HEK293 (cell line): Measurements from ENCODE around the gene MYH11.

ENCODE experiments used
- CTCF ChIA-PET: fragments of 350-600 bp; formaldehyde crosslinking; extraction: SDS; loops from one replicate; lab custom pipeline; 2021; ENCODE audit warnings: antibody characterized with exemption; lab: Yijun Ruan, JAX
- POLR2A ChIA-PET: fragments of 300-600 bp; formaldehyde crosslinking; extraction: SDS; loops from one replicate; lab custom pipeline; 2020; ENCODE audit warnings: antibody characterized with exemption, inconsistent platforms; lab: Yijun Ruan, JAX
- H3K27ac ChIP-seq: fragments of 200-500 bp; sonication (Bioruptor generic); 2 replicates; pipeline ENCODE4 v1.5.1; 2014; ENCODE audit warnings: low read depth, low read length, control low read depth, inconsistent platforms; ENCODE audit errors: extremely low read depth
- H3K36me3 ChIP-seq, 2 experiments: fragments of 200-500 bp in 1 of 2; sonication (Bioruptor generic) in 1 of 2; 1 replicate in 1 of 2; 2 replicates in 1 of 2; pipeline ENCODE4 v1.5.1; 2014 to 2017; ENCODE audit warnings: inconsistent platforms in 2 of 2, low read length in 2 of 2; ENCODE audit not compliant: control insufficient read depth in 2 of 2, insufficient read depth in 1 of 2
- H3K4me1 ChIP-seq: fragments of 200-500 bp; sonication (Bioruptor generic); 2 replicates; pipeline ENCODE4 v1.5.1; 2014; ENCODE audit warnings: mild to moderate bottlenecking, low read length, inconsistent platforms; ENCODE audit not compliant: control insufficient read depth, insufficient read depth
- H3K4me3 ChIP-seq: 2 replicates; pipeline ENCODE4 v1.5.1; 2011; ENCODE audit warnings: low read depth, mild to moderate bottlenecking, control low read depth, low read length, moderate library complexity
- H3K9me3 ChIP-seq: fragments of 200-500 bp; sonication (Bioruptor generic); 2 replicates; pipeline ENCODE4 v1.5.1; 2014; ENCODE audit warnings: low read depth, low read length, inconsistent platforms; ENCODE audit not compliant: control insufficient read depth, insufficient read depth
- GLIS2 ChIP-seq: fragments of 450-650 bp; formaldehyde crosslinking; IDR thresholded peaks from 2 replicates; pipeline ENCODE4 v1.5.1; 2016; ENCODE audit warnings: missing biosample characterization, missing genetic modification characterization
- OSR2 ChIP-seq: fragments of 450-650 bp; formaldehyde crosslinking; IDR thresholded peaks from 2 replicates; pipeline ENCODE4 v1.5.1; 2016; ENCODE audit warnings: missing biosample characterization, missing genetic modification characterization
- PRDM1 ChIP-seq: fragments of 450-650 bp; formaldehyde crosslinking; IDR thresholded peaks from 2 replicates; pipeline ENCODE4; 2016; ENCODE audit warnings: missing biosample characterization, missing genetic modification characterization
- PRDM10 ChIP-seq: fragments of 450-650 bp; formaldehyde crosslinking; IDR thresholded peaks from 2 replicates; pipeline ENCODE4 v1.5.1; 2016; ENCODE audit warnings: missing biosample characterization, missing genetic modification characterization
- SCRT2 ChIP-seq: fragments of 450-650 bp; formaldehyde crosslinking; IDR thresholded peaks from 2 replicates; pipeline ENCODE4 v1.5.1; 2016; ENCODE audit warnings: missing biosample characterization, missing genetic modification characterization
- WT1 ChIP-seq: fragments of 450-650 bp; formaldehyde crosslinking; IDR thresholded peaks from 2 replicates; pipeline ENCODE4 v1.5.1; 2016; ENCODE audit warnings: missing biosample characterization, missing genetic modification characterization
- ZBTB11 ChIP-seq: fragments of 450-650 bp; formaldehyde crosslinking; conservative IDR thresholded peaks from 2 replicates; pipeline ENCODE4 v1.5.1; 2016; ENCODE audit warnings: low read depth, missing biosample characterization, missing genetic modification characterization
- ZNF521 ChIP-seq: fragments of 450-650 bp; formaldehyde crosslinking; IDR thresholded peaks from 2 replicates; pipeline ENCODE4 v1.5.1; 2017; ENCODE audit warnings: missing biosample characterization, mild to moderate bottlenecking, missing genetic modification characterization
- ZNF677 ChIP-seq: fragments of 450-650 bp; IDR thresholded peaks from 2 replicates; pipeline ENCODE4 v1.5.0; 2018; ENCODE audit warnings: missing biosample characterization, mild to moderate bottlenecking, missing genetic modification characterization, moderate library complexity
- ZNF837 ChIP-seq: fragments of 450-650 bp; formaldehyde crosslinking; IDR thresholded peaks from 2 replicates; pipeline ENCODE4 v1.5.1; 2016; ENCODE audit warnings: missing biosample characterization, missing genetic modification characterization
- TF ChIP-seq, protein P1 (sequence below): fragments of 450-650 bp; formaldehyde crosslinking; IDR thresholded peaks from 2 replicates; pipeline ENCODE4 v1.5.1; 2016; ENCODE audit warnings: missing biosample characterization, missing genetic modification characterization

The MYH11 gene

DNA sequence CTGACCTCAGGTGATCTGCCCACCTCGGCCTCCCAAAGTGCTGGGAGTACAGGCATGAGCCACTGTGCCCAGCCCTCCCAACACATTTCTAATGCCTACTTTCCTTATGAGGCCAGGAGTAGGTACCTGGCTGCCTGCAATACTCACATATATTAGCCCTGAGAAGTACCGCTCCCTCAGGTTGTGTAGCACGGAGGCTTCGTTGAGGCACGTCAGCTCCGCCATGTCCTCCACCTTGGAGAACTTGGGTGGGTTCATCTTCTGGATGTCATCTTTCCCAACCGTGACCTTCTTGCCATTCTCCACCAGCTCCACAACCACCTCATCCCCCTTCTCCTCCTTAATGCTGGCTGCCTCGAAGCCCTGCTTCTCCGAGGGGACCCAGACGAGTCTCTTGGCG, 19.1 kb downstream of the MYH11 start (continued):
- TF ChIP-seq, protein P1, sequence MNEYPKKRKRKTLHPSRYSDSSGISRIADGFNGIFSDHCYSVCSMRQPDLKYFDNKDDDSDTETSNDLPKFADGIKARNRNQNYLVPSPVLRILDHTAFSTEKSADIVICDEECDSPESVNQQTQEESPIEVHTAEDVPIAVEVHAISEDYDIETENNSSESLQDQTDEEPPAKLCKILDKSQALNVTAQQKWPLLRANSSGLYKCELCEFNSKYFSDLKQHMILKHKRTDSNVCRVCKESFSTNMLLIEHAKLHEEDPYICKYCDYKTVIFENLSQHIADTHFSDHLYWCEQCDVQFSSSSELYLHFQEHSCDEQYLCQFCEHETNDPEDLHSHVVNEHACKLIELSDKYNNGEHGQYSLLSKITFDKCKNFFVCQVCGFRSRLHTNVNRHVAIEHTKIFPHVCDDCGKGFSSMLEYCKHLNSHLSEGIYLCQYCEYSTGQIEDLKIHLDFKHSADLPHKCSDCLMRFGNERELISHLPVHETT (tag by site-specific recombination): no peak
- no peak for TF ChIP-seq ZBTB11 (tag by site-specific recombination)

DNA sequence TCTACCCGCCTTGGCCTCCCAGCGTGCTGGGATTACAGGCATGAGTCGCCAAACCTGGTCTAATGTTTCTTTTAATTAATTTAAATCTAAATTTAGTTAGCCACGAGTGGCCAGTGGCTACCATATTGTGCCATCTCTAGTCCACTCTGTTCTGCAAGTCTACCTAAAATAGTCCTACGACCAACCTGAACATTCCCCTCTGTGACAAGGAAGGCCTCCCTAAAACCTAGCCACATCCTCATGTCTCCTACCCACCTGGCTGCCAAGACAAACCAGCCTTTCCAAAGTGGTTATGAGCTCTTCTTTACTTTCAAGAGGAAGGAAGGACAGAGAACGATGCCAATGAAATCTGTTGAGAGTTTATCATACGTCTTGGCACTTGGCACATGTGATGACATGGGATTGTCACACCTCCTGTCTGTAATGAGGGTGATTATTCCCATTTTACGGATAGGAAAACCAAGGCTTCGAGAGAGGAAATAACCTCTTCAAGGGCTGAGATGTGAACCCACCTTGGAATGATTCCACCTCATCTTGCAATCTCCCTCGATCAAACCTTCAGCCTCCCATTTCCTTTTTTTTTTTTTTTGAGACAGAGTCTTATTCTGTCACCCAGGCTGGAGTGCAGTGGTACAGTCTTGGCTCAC, 19.7 kb downstream of the MYH11 start:
- Histone ChIP-seq H3K36me3 (no peaks in the 10 kb centered on the region), H3K4me3 (no peak overlapping the region), H3K4me1 (no peaks in the 10 kb centered on the region), H3K27ac (no peak overlapping the region), H3K9me3 (no peaks in the 10 kb centered on the region)
- POLR2A ChIA-PET: no interaction called here
- CTCF ChIA-PET: interaction anchor here (0.6 to 1.4 kb wide), 2 partner anchors 15 to 28 kb away, joined by 3 to 4 read pairs; no protein-coding TSS in a partner anchor
- TF ChIP-seq OSR2 (tag by site-specific recombination): no peak
- peak; percentile 47; the same call in 1 of the 2 replicates for TF ChIP-seq PRDM10 (tag by site-specific recombination)

DNA sequence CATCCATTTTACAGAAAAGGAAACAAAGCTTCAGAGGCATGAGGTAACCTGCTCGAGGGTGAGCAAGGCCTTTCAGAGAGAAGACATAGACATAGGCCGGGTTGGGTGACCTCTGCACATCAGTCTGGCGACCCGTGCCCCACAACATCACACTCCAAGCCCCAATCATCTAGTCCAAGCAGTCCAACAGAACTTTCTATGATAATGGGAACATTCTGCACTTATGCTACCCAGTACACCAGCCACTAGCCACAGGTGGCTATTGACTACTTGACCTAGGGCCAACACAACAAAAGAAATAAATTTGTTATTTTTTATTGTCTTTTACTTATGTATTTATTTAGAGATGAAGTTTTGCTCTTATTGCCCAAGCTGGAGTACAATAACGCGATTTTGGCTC, 20.8 kb downstream of the MYH11 start:
- Histone ChIP-seq H3K27ac (no peak overlapping the region), H3K4me3 (no peak overlapping the region), H3K4me1 (no peaks in the 10 kb centered on the region), H3K9me3 (no peaks in the 10 kb centered on the region), H3K36me3 (no peaks in the 10 kb centered on the region)
- CTCF ChIA-PET: interaction anchor here (0.8 to 1.4 kb wide), 2 partner anchors 14 to 15 kb away, joined by 3 to 4 read pairs; no protein-coding TSS in a partner anchor
- POLR2A ChIA-PET: interaction anchor here (0.6 kb wide), 1 partner anchor 87 kb away, joined by 3 read pairs; no protein-coding TSS in a partner anchor
- no peak for TF ChIP-seq ZNF521 (tag by site-specific recombination)
- peak; percentile 32; the same call in 1 of the 2 replicates for TF ChIP-seq SCRT2

- POLR2A ChIA-PET: interaction anchor here (0.6 kb wide), 1 partner anchor 86 kb away, joined by 3 read pairs; no protein-coding TSS in a partner anchor
- Histone ChIP-seq H3K9me3 (no peaks in the 10 kb centered on the region), H3K4me3 (no peak overlapping the region), H3K27ac (no peak overlapping the region), H3K4me1 (no peaks in the 10 kb centered on the region), H3K36me3 (no peaks in the 10 kb centered on the region)
- CTCF ChIA-PET: interaction anchor here (0.6 to 1.5 kb wide), 5 partner anchors 12 to 52 kb away, joined by 3 to 9 read pairs (median 3); no protein-coding TSS in a partner anchor
- TF ChIP-seq PRDM1 (tag by site-specific recombination) (no peak), WT1 (no peak), GLIS2 (no peak), ZNF837 (tag by site-specific recombination) (no peak), ZNF677 (tag by site-specific recombination) (no peak)
Measured at GRCh38 chr16:15835136-15835878, 21.5 kb downstream of the MYH11 start.
